HEK293T (cell line): ENCODE results near the gene RSPH9.

ENCODE experiments used
- BHLHE40 ChIP-seq: fragments of 450-650 bp; IDR thresholded peaks from 2 replicates; pipeline ENCODE4 v1.6.1; 2016; ENCODE audit warnings: mild to moderate bottlenecking, moderate library complexity, borderline replicate concordance
- CTBP1 ChIP-seq: fragments of 450-650 bp; IDR thresholded peaks from 2 replicates; pipeline ENCODE4 v1.6.1; 2016; ENCODE audit warnings: borderline replicate concordance
- ELF4 ChIP-seq: fragments of 450-650 bp; IDR thresholded peaks from 2 replicates; pipeline ENCODE4 v1.6.1; 2017; ENCODE audit warnings: antibody characterized with exemption
- FOXA1 ChIP-seq: fragments of 450-650 bp; IDR thresholded peaks from 2 replicates; pipeline ENCODE4 v1.6.1; 2016; ENCODE audit warnings: mild to moderate bottlenecking
- FOXM1 ChIP-seq: fragments of 450-650 bp; IDR thresholded peaks from 2 replicates; pipeline ENCODE4 v1.6.1; 2017; ENCODE audit warnings: mild to moderate bottlenecking, borderline replicate concordance
- HDGF ChIP-seq: fragments of 450-650 bp; IDR thresholded peaks from 2 replicates; pipeline ENCODE4 v1.6.1; 2017; ENCODE audit warnings: antibody characterized with exemption, borderline replicate concordance
- L3MBTL2 ChIP-seq: fragments of 450-650 bp; conservative IDR thresholded peaks from 2 replicates; pipeline ENCODE4 v1.6.1; 2016; ENCODE audit warnings: mild to moderate bottlenecking
- NFRKB ChIP-seq: fragments of 450-650 bp; IDR thresholded peaks from 2 replicates; pipeline ENCODE4 v1.6.1; 2016; ENCODE audit warnings: mild to moderate bottlenecking, moderate library complexity
- PKNOX1 ChIP-seq: fragments of 450-650 bp; IDR thresholded peaks from 2 replicates; pipeline ENCODE4 v1.6.1; 2016
- SP1 ChIP-seq: fragments of 450-650 bp; IDR thresholded peaks from 2 replicates; pipeline ENCODE4 v1.6.1; 2017

- TF ChIP-seq ELF4 (no peak), SP1 (no peak), HDGF (no peak), L3MBTL2 (no peak), FOXM1 (no peak), CTBP1 (no peak), FOXA1 (no peak), PKNOX1 (no peak), BHLHE40 (no peak), NFRKB (no peak)
Measured at GRCh38 chr6:43714311-43715055, 69.6 kb downstream of the RSPH9 start.
